K562 (cell line): ENCODE data around the gene IP6K3. TPM values are rescaled to one million over a fixed set of nuclear protein-coding genes. Genes with fewer than 3 reads are reported as not detected.

ENCODE experiments used
- ATAC-seq: fragments of 200-7000 bp; cut with Tn5 transposase; 3 replicates; pipeline ENCODE4 v1.9.1; 2020; ENCODE audit warnings: moderate library complexity
- BruUV-seq: library from RNA; stranded (reverse); fragments of 400-500 nt; replicated peaks from 2 replicates; lab custom pipeline; 2021; lab: Mats Ljungman, UMichigan
- CTCF ChIA-PET: fragments of 300-600 bp; formaldehyde crosslinking; extraction: SDS; loops from one replicate; lab custom pipeline; 2021; ENCODE audit warnings: low intra/inter-chr PET ratio; lab: Yijun Ruan, JAX
- POLR2A ChIA-PET: fragments of 300-600, 350-650 bp; sonication (Branson Sonifier 250); formaldehyde crosslinking; extraction: SDS; loops from one replicate; lab custom pipeline; 2021; ENCODE audit warnings: antibody characterized with exemption, inconsistent platforms; lab: Yijun Ruan, JAX
- DNase-seq, 4 experiments: peaks; one replicate each; pipeline versions ENCODE4 v3.0.0 to v3.0.0-alpha.2; 2011 to 2018; ENCODE audit warnings: low spot score in 3 of 4, mixed read lengths in 3 of 4; ENCODE audit errors: extremely low read depth in 1 of 4
- FAIRE-seq: peaks from 2 replicates; lab custom pipeline; 2011; peaks lifted over from hg19 to GRCh38; lab: Jason Lieb, UNC
- H2AFZ ChIP-seq: 2 replicates; pipeline ENCODE4 v1.6.0; 2011; ENCODE audit warnings: low read depth, low read length, control low read depth, inconsistent platforms
- H3K27ac ChIP-seq: fragments of 200-600 bp; 3 replicates; pipeline ENCODE4 v1.8.0; 2011; ENCODE audit warnings: low read depth, mild to moderate bottlenecking, control low read depth, inconsistent platforms, low read length, moderate library complexity, mixed read lengths; ENCODE audit errors: extremely low read depth
- H3K27me3 ChIP-seq, 2 experiments: fragments of 300-600 bp in 1 of 2; 2 replicates in 1 of 2; 3 replicates in 1 of 2; pipeline versions ENCODE4 v1.6.0 to v1.8.0; 2011; ENCODE audit warnings: inconsistent platforms in 2 of 2, low read length in 2 of 2, mild to moderate bottlenecking in 1 of 2, mixed read lengths in 1 of 2, moderate library complexity in 1 of 2; ENCODE audit not compliant: control insufficient read depth in 2 of 2, insufficient read depth in 2 of 2
- H3K36me3 ChIP-seq: fragments of 300-600 bp; 3 replicates; pipeline ENCODE4 v1.8.0; 2011; ENCODE audit warnings: mild to moderate bottlenecking, low read length, inconsistent platforms; ENCODE audit not compliant: control insufficient read depth, insufficient read depth
- H3K4me1 ChIP-seq, 2 experiments: fragments of 200-600 bp in 1 of 2; replicated peaks in 1 of 2; 2 replicates in 1 of 2; 3 replicates in 1 of 2; pipeline versions ENCODE4 v1.5.1 to v1.8.0; 2011; ENCODE audit warnings: inconsistent platforms in 2 of 2, low read length in 2 of 2, mild to moderate bottlenecking in 1 of 2, mixed read lengths in 1 of 2, moderate library complexity in 1 of 2; ENCODE audit not compliant: control insufficient read depth in 2 of 2, insufficient read depth in 2 of 2
- H3K4me2 ChIP-seq: 2 replicates; pipeline ENCODE4 v1.6.1; 2011; ENCODE audit warnings: low read length, control low read depth, inconsistent platforms, mixed read lengths; ENCODE audit not compliant: insufficient read depth
- H3K4me3 ChIP-seq: fragments of 200-600 bp; sonication (generic), shearing (Covaris generic); 2 replicates; pipeline ENCODE4 v1.5.1; 2016; ENCODE audit warnings: control low read depth, inconsistent platforms
- H3K79me2 ChIP-seq: fragments of 200-600 bp; 3 replicates; pipeline ENCODE4 v1.8.0; 2011; ENCODE audit warnings: low read length, inconsistent platforms; ENCODE audit not compliant: control insufficient read depth, insufficient read depth
- H3K9ac ChIP-seq, 2 experiments: 2 replicates each; pipeline versions ENCODE4 v1.6.0 to v1.6.1; 2011; ENCODE audit warnings: low read depth in 2 of 2, low read length in 2 of 2, control low read depth in 1 of 2, inconsistent platforms in 1 of 2, mild to moderate bottlenecking in 1 of 2, mixed read lengths in 1 of 2; ENCODE audit not compliant: insufficient read depth in 1 of 2
- H3K9me1 ChIP-seq: one replicate; pipeline ENCODE4 v1.6.0; 2011; ENCODE audit warnings: inconsistent platforms, mild to moderate bottlenecking, low read length, moderate library complexity; ENCODE audit not compliant: control insufficient read depth, insufficient read depth
- H3K9me3 ChIP-seq: replicated peaks from 2 replicates; pipeline ENCODE4 v1.5.1; 2011; ENCODE audit warnings: low read depth, low read length, inconsistent platforms; ENCODE audit not compliant: control insufficient read depth, insufficient read depth
- H4K20me1 ChIP-seq: replicated peaks from 2 replicates; pipeline ENCODE4 v1.6.1; 2011; ENCODE audit warnings: low read length, inconsistent platforms, mixed read lengths; ENCODE audit not compliant: control insufficient read depth, insufficient read depth
- COPS2 ChIP-seq: fragments of 450-650 bp; conservative IDR thresholded peaks from 2 replicates; pipeline ENCODE4 v1.6.1; 2016; ENCODE audit warnings: mild to moderate bottlenecking, moderate library complexity
- E2F4 ChIP-seq: sonication (generic); formaldehyde crosslinking; IDR thresholded peaks from 2 replicates; pipeline ENCODE4 v1.8.0; 2022; ENCODE audit warnings: mild to moderate bottlenecking, low read depth, missing genetic modification reagents
- ESRRA ChIP-seq: fragments of 450-650 bp; IDR thresholded peaks from 2 replicates; pipeline ENCODE4 v1.6.1; 2014; ENCODE audit warnings: low read depth, mild to moderate bottlenecking, moderate library complexity, borderline replicate concordance
- HDAC1 ChIP-seq, 2 experiments: fragments of 450-650 bp; IDR thresholded peaks; 2 replicates each; pipeline ENCODE4 v1.6.1; 2016 to 2017; ENCODE audit warnings: inconsistent platforms in 1 of 2, mild to moderate bottlenecking in 1 of 2, moderate library complexity in 1 of 2
- KDM1A ChIP-seq, 2 experiments: fragments of 450-650 bp; IDR thresholded peaks; 2 replicates each; pipeline ENCODE4 v1.6.1; 2016; ENCODE audit warnings: mild to moderate bottlenecking in 2 of 2
- NR2C1 ChIP-seq, 2 experiments: fragments of 450-650 bp; IDR thresholded peaks; 2 replicates each; pipeline ENCODE4 v1.6.1; 2017; ENCODE audit warnings: mild to moderate bottlenecking in 2 of 2, antibody characterized with exemption in 1 of 2, inconsistent platforms in 1 of 2, missing compliant biosample characterization in 1 of 2, missing genetic modification characterization in 1 of 2
- NR2C2 ChIP-seq, 2 experiments: fragments of 200-800 bp in 1 of 2; sonication (Bioruptor generic) in 1 of 2; sonication (generic) in 1 of 2; formaldehyde crosslinking in 1 of 2; IDR thresholded peaks; 2 replicates each; pipeline versions ENCODE4 v1.6.1 to v1.8.0; 2016 to 2022; ENCODE audit warnings: mild to moderate bottlenecking in 1 of 2, missing compliant biosample characterization in 1 of 2, missing genetic modification characterization in 1 of 2, missing genetic modification reagents in 1 of 2
- POLR3G ChIP-seq: IDR thresholded peaks from 2 replicates; pipeline ENCODE4 v1.6.1; 2011; ENCODE audit not compliant: insufficient read length, insufficient replicate concordance; ENCODE audit errors: extremely low read depth
- RBM39 ChIP-seq: fragments of 200-400 bp; formaldehyde crosslinking; optimal IDR thresholded peaks from 2 replicates; pipeline ENCODE3; 2018; ENCODE audit warnings: low read depth, low read length
- RFX7 ChIP-seq: fragments of 250-450 bp; sonication (Bioruptor Pico); IDR thresholded peaks from 2 replicates; pipeline ENCODE4 v1.5.1; 2021; ENCODE audit warnings: mild to moderate bottlenecking
- SNIP1 ChIP-seq: fragments of 450-650 bp; IDR thresholded peaks from 2 replicates; pipeline ENCODE4 v1.7.1; 2017; ENCODE audit warnings: low read depth, mild to moderate bottlenecking
- U2AF2 ChIP-seq: fragments of 200-400 bp; formaldehyde crosslinking; optimal IDR thresholded peaks from 2 replicates; pipeline ENCODE3; 2017; ENCODE audit warnings: low read depth, mild to moderate bottlenecking, low read length
- ZBED1 ChIP-seq: IDR thresholded peaks from 2 replicates; pipeline ENCODE4 v1.6.1; 2014
- ZBTB43 ChIP-seq: sonication (generic); formaldehyde crosslinking; IDR thresholded peaks from 2 replicates; pipeline ENCODE4 v1.8.0; 2023; ENCODE audit warnings: mild to moderate bottlenecking, missing genetic modification reagents
- WGBS: fragments of 100-300 bp; shearing (Covaris generic); methylation state at CpG from one replicate; pipeline ENCODE4 v1.1.6; 2016; ENCODE audit warnings: low coverage, mixed read lengths; ENCODE audit not compliant: insufficient coverage; ENCODE audit errors: missing lambda C conversion rate; 5-methylcytosine and 5-hydroxymethylcytosine counted together
- in situ Hi-C: fragments of 300-500 bp; cut with MboI; formaldehyde crosslinking; loops from 4 replicates; pipeline ENCODE4 v1.15.0; 2018; ENCODE audit warnings: inconsistent platforms, mixed read lengths
- intact Hi-C: fragments of 100-400 bp; cut with micrococcal nuclease; formaldehyde crosslinking; loops from 2 replicates; pipeline ENCODE4 v1.14.2; 2022
- polyA plus RNA-seq, 8 experiments: library from polyadenylated mRNA; depleted of rRNA in 4 of 8; stranded (reverse) in 5 of 8; unstranded in 3 of 8; fragments of >200 nt; fragmentation: Nextera tagmentation in 2 of 8; fragmentation: Illumina TruSeq in 1 of 8; extraction: Ambion mirVana in 2 of 8; extraction: Trizol in 1 of 8; gene quantifications; 2 replicates each; pipeline versions ENCODE4 v1.2.1 to v1.2.3, GENCODE V29; 2011 to 2014; ENCODE audit warnings: inconsistent platforms in 1 of 8, missing spikeins in 1 of 8
- total RNA-seq, 7 experiments: library from RNA; depleted of rRNA in 6 of 7; stranded (reverse); fragments of >200 nt in 6 of 7; fragmentation: Illumina TruSeq in 2 of 7; extraction: Trizol in 2 of 7; gene quantifications; 2 replicates each; pipeline versions ENCODE4 v1.2.1 to v1.2.3, GENCODE V29; 2011 to 2021; ENCODE audit warnings: low replicate concordance in 1 of 7
- TF ChIP-seq, protein P1 (sequence below): IDR thresholded peaks from 3 replicates; pipeline ENCODE4 v1.6.1; 2011; ENCODE audit warnings: borderline replicate concordance, mild to moderate bottlenecking; ENCODE audit not compliant: insufficient read length, insufficient read depth
- TF ChIP-seq, protein P2 (sequence below): fragments of 450-650 bp; IDR thresholded peaks from 2 replicates; pipeline ENCODE4 v1.7.0; 2016; ENCODE audit warnings: borderline replicate concordance

The IP6K3 gene
- total and polyA plus RNA-seq, 9 of the 15 experiments (the other 6 are each of a cell fraction or from before 2014, with no cell fraction given) = not detected

GRCh38 chr6:33677689-33678088 lies 69.0 kb downstream of the IP6K3 start:
- Histone ChIP-seq H3K9ac (no peak overlapping the region), H3K27ac (no peak overlapping the region), H2AFZ (no peak overlapping the region), H3K4me3 (no peak overlapping the region), H3K4me2 (no peak overlapping the region), H3K36me3 (peaks cover 92% of the 10 kb centered on the region; the same call in 2 of the 3 replicates), H3K79me2 (no peaks in the 10 kb centered on the region), H3K9me3 (no peaks in the 10 kb centered on the region), H3K4me1 (peaks cover 0 to 3% of the 10 kb centered on the region in 2 experiments; a peak in 1 of 5 replicates), H4K20me1 (0 out of 2 replicates have a peak, but pooled peaks cover 3% of the 10 kb centered on the region), H3K27me3 (no peaks in the 10 kb centered on the region), H3K9me1 (no peaks in the 10 kb centered on the region)
- ChIA-PET POLR2A (interaction anchor here (0.6 kb wide), 1 partner anchor 16 kb away, joined by 4 read pairs; no protein-coding TSS in a partner anchor), CTCF (no interaction called here)
- intact Hi-C loops (no loop called here), in situ Hi-C loops (no loop called here)
- ATAC-seq (no peak), DNase-seq (no peak), FAIRE-seq (no peak)
- BruUV-seq = no TSS peak
- WGBS = 100% methylated on average over 2 of the region's 2 CpGs
- peak; percentile 92 for TF ChIP-seq NR2C1 (IDR thresholded peaks at IDR 0.05)
- peak; percentile 91 for TF ChIP-seq NR2C1 (tag; IDR thresholded peaks at IDR 0.05)
- TF ChIP-seq POLR3G = no peak
- TF ChIP-seq ZBED1 = no peak
- TF ChIP-seq NR2C2 (CRISPR knock-in tag; IDR thresholded peaks at IDR 0.05) = peak; percentile 74; the same call in 1 of the 2 replicates
- peak; percentile 82; the same call in 1 of the 2 replicates for TF ChIP-seq NR2C2 (tag; IDR thresholded peaks at IDR 0.05)
- TF ChIP-seq, protein P1, sequence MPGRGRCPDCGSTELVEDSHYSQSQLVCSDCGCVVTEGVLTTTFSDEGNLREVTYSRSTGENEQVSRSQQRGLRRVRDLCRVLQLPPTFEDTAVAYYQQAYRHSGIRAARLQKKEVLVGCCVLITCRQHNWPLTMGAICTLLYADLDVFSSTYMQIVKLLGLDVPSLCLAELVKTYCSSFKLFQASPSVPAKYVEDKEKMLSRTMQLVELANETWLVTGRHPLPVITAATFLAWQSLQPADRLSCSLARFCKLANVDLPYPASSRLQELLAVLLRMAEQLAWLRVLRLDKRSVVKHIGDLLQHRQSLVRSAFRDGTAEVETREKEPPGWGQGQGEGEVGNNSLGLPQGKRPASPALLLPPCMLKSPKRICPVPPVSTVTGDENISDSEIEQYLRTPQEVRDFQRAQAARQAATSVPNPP = no peak
- TF ChIP-seq ESRRA = peak; percentile 89; the same call in 1 of the 2 replicates
- TF ChIP-seq HDAC1 (IDR thresholded peaks at IDR 0.05) = 0 out of 4 replicates have a peak, but pooled peaks of 1 of the 2 experiments have one; percentile 9
- no peak for TF ChIP-seq ZBTB43
- TF ChIP-seq E2F4 (CRISPR knock-in tag) = no peak
- no peak for TF ChIP-seq U2AF2
- TF ChIP-seq, protein P2, sequence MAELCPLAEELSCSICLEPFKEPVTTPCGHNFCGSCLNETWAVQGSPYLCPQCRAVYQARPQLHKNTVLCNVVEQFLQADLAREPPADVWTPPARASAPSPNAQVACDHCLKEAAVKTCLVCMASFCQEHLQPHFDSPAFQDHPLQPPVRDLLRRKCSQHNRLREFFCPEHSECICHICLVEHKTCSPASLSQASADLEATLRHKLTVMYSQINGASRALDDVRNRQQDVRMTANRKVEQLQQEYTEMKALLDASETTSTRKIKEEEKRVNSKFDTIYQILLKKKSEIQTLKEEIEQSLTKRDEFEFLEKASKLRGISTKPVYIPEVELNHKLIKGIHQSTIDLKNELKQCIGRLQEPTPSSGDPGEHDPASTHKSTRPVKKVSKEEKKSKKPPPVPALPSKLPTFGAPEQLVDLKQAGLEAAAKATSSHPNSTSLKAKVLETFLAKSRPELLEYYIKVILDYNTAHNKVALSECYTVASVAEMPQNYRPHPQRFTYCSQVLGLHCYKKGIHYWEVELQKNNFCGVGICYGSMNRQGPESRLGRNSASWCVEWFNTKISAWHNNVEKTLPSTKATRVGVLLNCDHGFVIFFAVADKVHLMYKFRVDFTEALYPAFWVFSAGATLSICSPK = no peak
- 0 out of 4 replicates have a peak, but pooled peaks of 1 of the 2 experiments have one; percentile 26 for TF ChIP-seq KDM1A (IDR thresholded peaks at IDR 0.05)
- no peak for TF ChIP-seq RFX7
- no peak for TF ChIP-seq RBM39
- TF ChIP-seq SNIP1 = no peak
- TF ChIP-seq COPS2 = no peak
